ENCODE data around the gene FAM200A. TPM values are rescaled to one million over a fixed set of nuclear protein-coding genes. Genes with fewer than 3 reads are reported as not detected.

FAM200A gene
- polyA plus RNA-seq, 2 of the 4 experiments (the other 2 are of a cell fraction): 5.3 to 9.8 TPM

DNA sequence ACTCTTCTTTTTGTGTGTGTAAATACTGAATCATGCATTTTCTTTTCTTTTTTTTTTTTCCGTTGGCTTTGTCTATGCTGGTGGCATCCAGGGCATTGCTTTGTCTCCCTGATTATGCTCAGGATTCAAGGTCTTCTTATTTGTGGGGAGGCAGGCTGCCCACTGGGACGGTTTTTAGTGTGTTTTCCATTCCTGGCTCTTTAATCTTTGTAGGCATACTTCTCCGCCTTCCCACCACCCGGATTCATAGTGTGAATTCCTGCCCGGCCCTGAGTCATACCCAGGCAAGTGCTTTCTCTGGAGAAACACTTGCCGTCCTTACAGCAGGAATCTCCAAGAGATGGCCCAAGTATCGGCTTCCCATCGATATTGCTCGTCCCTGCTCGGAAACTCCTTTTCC lies 11.7 kb upstream of the FAM200A start:
- peaks cover 53% of the 10 kb centered on the region for H3K4me1 ChIP-seq
- no peaks in the 10 kb centered on the region for H3K9me3 ChIP-seq
- CTCF ChIA-PET: interaction anchor here (0.6 to 2.3 kb wide), 4 partner anchors 14 to 52 kb away, joined by 3 to 6 read pairs (median 5); no protein-coding TSS in a partner anchor
- no peak for TF ChIP-seq PHF8 (IDR thresholded peaks at IDR 0.05; ENCODE audit: borderline replicate concordance, low read depth)
- no peak for TF ChIP-seq TP53 (CRISPR knock-in tag; IDR thresholded peaks at IDR 0.05)
- TF ChIP-seq ESRRA (IDR thresholded peaks at IDR 0.05; ENCODE audit: borderline replicate concordance, low read length): no peak
- TF ChIP-seq GATA3 (IDR thresholded peaks at IDR 0.05; ENCODE audit: borderline replicate concordance): peak; percentile 12; the same call in 1 of the 2 replicates
- TF ChIP-seq RAD21 (conservative IDR thresholded peaks at IDR 0.05 in 1 of 2, IDR thresholded peaks at IDR 0.05 in 1 of 2): 0 out of 5 replicates have a peak, but pooled peaks of 1 of the 2 experiments have one; percentile 13
- TF ChIP-seq, protein P1, sequence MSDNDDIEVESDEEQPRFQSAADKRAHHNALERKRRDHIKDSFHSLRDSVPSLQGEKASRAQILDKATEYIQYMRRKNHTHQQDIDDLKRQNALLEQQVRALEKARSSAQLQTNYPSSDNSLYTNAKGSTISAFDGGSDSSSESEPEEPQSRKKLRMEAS (IDR thresholded peaks at IDR 0.05): peak; percentile 40; the same call in 1 of the 2 replicates
- TF ChIP-seq BHLHE40 (IDR thresholded peaks at IDR 0.05; ENCODE audit: low read depth, low read length): no peak
- no peak for TF ChIP-seq POLR2A (IDR thresholded peaks at IDR 0.05; ENCODE audit: low read length)
- no peak for TF ChIP-seq RCOR1 (IDR thresholded peaks at IDR 0.05; ENCODE audit: low read depth, low read length)
- TF ChIP-seq ZSCAN20 (CRISPR knock-in tag; IDR thresholded peaks at IDR 0.05): no peak
- no peak for TF ChIP-seq NPAS2 (CRISPR knock-in tag; IDR thresholded peaks at IDR 0.05; ENCODE audit: borderline replicate concordance)
- TF ChIP-seq CHD2 (IDR thresholded peaks at IDR 0.05; ENCODE audit: low read length, partially characterized antibody): no peak
- TF ChIP-seq FOSL2 (IDR thresholded peaks at IDR 0.05): 0 out of 2 replicates have a peak, but pooled peaks have one; percentile 18
- TF ChIP-seq FOSL2 (CRISPR knock-in tag; IDR thresholded peaks at IDR 0.05): peak; percentile 52
- no peak for TF ChIP-seq MAZ (IDR thresholded peaks at IDR 0.05; ENCODE audit: borderline replicate concordance, low read depth, low read length)
- TF ChIP-seq, protein P2, sequence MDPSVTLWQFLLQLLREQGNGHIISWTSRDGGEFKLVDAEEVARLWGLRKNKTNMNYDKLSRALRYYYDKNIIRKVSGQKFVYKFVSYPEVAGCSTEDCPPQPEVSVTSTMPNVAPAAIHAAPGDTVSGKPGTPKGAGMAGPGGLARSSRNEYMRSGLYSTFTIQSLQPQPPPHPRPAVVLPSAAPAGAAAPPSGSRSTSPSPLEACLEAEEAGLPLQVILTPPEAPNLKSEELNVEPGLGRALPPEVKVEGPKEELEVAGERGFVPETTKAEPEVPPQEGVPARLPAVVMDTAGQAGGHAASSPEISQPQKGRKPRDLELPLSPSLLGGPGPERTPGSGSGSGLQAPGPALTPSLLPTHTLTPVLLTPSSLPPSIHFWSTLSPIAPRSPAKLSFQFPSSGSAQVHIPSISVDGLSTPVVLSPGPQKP (IDR thresholded peaks at IDR 0.05; ENCODE audit: low read depth, low read length): no peak
- H3K4me2 ChIP-seq: peak overlapping the region; percentile 74
- peak in 1 of 2 experiments; percentile 40; a peak in 3 of 6 replicates for ATAC-seq
- POLR2A ChIA-PET: interaction anchor here (1.0 kb wide), 1 partner anchor 12 kb away, joined by 3 read pairs; the partner anchor contains the start of gene FAM200A
- peak overlapping the region; percentile 14; the same call in 2 of the 3 replicates for H3K4me3 ChIP-seq
- peak; percentile 52 to 72 for DNase-seq (ENCODE audit: low read depth in 1 of 2, low spot score in 1 of 2)
- 16% methylated on average over 10 of the region's 10 CpGs for WGBS (ENCODE audit: missing lambda C conversion rate)
- peak overlapping the region; percentile 73 to 87 for H3K27ac ChIP-seq
- FAIRE-seq: no peak

- peak overlapping the region; percentile 73 to 96 for H3K27ac ChIP-seq
- 0% methylated on average over 2 of the region's 2 CpGs for WGBS (ENCODE audit: missing lambda C conversion rate)
- ChIA-PET CTCF (interaction anchor here (1.4 kb wide), 1 partner anchor 18 kb away, joined by 5 read pairs; no protein-coding TSS in a partner anchor), POLR2A (interaction anchor here (1.0 kb wide), 1 partner anchor 11 kb away, joined by 3 read pairs; the partner anchor contains the start of gene FAM200A)
- DNase-seq (ENCODE audit: low read depth in 1 of 2, low spot score in 1 of 2) (peak; percentile 96 to 97), FAIRE-seq (peak; percentile 98), ATAC-seq (peak; percentile 76 to 81)
- peaks cover 53% of the 10 kb centered on the region for H3K4me1 ChIP-seq
- peak overlapping the region; percentile 17; the same call in 2 of the 3 replicates for H3K4me3 ChIP-seq
- H3K4me2 ChIP-seq: peak overlapping the region; percentile 74
- no peaks in the 10 kb centered on the region for H3K9me3 ChIP-seq
- no peak for TF ChIP-seq ATOH8 (CRISPR knock-in tag; IDR thresholded peaks at IDR 0.05; ENCODE audit: low read depth)
- peak; percentile 63 to 79; a peak in 4 of 5 replicates for TF ChIP-seq JUN (IDR thresholded peaks at IDR 0.05)
- peak; percentile 64 for TF ChIP-seq MAFK (IDR thresholded peaks at IDR 0.05; ENCODE audit: partially characterized antibody)
- TF ChIP-seq CEBPB (IDR thresholded peaks at IDR 0.05): peak in 1 of 2 experiments; percentile 74; a peak in 2 of 4 replicates
- no peak for TF ChIP-seq CBX8 (IDR thresholded peaks at IDR 0.05)
- TF ChIP-seq, protein P1 (IDR thresholded peaks at IDR 0.05): peak; percentile 92
- TF ChIP-seq, protein P3, sequence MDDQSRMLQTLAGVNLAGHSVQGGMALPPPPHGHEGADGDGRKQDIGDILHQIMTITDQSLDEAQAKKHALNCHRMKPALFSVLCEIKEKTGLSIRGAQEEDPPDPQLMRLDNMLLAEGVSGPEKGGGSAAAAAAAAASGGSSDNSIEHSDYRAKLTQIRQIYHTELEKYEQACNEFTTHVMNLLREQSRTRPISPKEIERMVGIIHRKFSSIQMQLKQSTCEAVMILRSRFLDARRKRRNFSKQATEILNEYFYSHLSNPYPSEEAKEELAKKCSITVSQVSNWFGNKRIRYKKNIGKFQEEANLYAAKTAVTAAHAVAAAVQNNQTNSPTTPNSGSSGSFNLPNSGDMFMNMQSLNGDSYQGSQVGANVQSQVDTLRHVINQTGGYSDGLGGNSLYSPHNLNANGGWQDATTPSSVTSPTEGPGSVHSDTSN (IDR thresholded peaks at IDR 0.05): peak; percentile 72
- TF ChIP-seq EP300 (IDR thresholded peaks at IDR 0.05): peak in 1 of 2 experiments; percentile 34; a peak in 1 of 5 replicates
- no peak for TF ChIP-seq MYC (IDR thresholded peaks at IDR 0.05; ENCODE audit: borderline replicate concordance, low read length)
- TF ChIP-seq RAD21 (conservative IDR thresholded peaks at IDR 0.05 in 1 of 2, IDR thresholded peaks at IDR 0.05 in 1 of 2): peak in 1 of 2 experiments; percentile 11; a peak in 1 of 5 replicates
- TF ChIP-seq, protein P4, sequence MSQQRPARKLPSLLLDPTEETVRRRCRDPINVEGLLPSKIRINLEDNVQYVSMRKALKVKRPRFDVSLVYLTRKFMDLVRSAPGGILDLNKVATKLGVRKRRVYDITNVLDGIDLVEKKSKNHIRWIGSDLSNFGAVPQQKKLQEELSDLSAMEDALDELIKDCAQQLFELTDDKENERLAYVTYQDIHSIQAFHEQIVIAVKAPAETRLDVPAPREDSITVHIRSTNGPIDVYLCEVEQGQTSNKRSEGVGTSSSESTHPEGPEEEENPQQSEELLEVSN (IDR thresholded peaks at IDR 0.05; ENCODE audit: borderline replicate concordance, low read depth): no peak
- no peak for TF ChIP-seq HEYL (CRISPR knock-in tag; IDR thresholded peaks at IDR 0.05)
- peak; percentile 96 for TF ChIP-seq JUNB (IDR thresholded peaks at IDR 0.05)
- TF ChIP-seq, protein P5, sequence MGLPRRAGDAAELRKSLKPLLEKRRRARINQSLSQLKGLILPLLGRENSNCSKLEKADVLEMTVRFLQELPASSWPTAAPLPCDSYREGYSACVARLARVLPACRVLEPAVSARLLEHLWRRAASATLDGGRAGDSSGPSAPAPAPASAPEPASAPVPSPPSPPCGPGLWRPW (IDR thresholded peaks at IDR 0.05): no peak
- TF ChIP-seq RARB (CRISPR knock-in tag; IDR thresholded peaks at IDR 0.05): no peak
- TF ChIP-seq KDM1A (IDR thresholded peaks at IDR 0.05; ENCODE audit: low read depth): no peak
- TF ChIP-seq GATA3 (IDR thresholded peaks at IDR 0.05; ENCODE audit: borderline replicate concordance): peak; percentile 87; the same call in 1 of the 2 replicates
- TF ChIP-seq FOXS1 (CRISPR knock-in tag; IDR thresholded peaks at IDR 0.05): peak; percentile 35; the same call in 1 of the 2 replicates
- no peak for TF ChIP-seq RCOR1 (IDR thresholded peaks at IDR 0.05; ENCODE audit: low read depth, low read length)
- peak; percentile 99 for TF ChIP-seq FOSL2 (IDR thresholded peaks at IDR 0.05)
- peak; percentile 100 for TF ChIP-seq FOSL2 (CRISPR knock-in tag; IDR thresholded peaks at IDR 0.05)
Observed at GRCh38 chr7:99562832-99563231, 10.9 kb upstream of the FAM200A start.

Data from A549 (cell line).